LHCN-M2 (cell line): ENCODE results near the gene MAOA. TPM values are rescaled to one million over a fixed set of nuclear protein-coding genes. Genes with fewer than 3 reads are reported as not detected.
"Not testable (repeated sequence)": the region's sequence is repeated elsewhere in the genome, so short reads cannot be mapped to it uniquely, and the experiment has no call there.

Experiments
- DNase-seq: peaks from one replicate; pipeline ENCODE4 v3.0.0-alpha.2; 2012; ENCODE audit warnings: low read depth
- polyA plus RNA-seq: library from polyadenylated mRNA; unstranded; fragments of >200 nt; gene quantifications from one replicate; pipeline ENCODE4 v1.2.1, GENCODE V29; 2012; ENCODE audit warnings: missing spikeins
- total RNA-seq: library from RNA; depleted of rRNA; stranded (reverse); fragments of >200 nt; gene quantifications from 2 replicates; pipeline ENCODE4 v1.2.3, GENCODE V29; 2014; rRNA removed

Gene MAOA
- 4.6 and 5.0 TPM in 2 replicates for total RNA-seq
- polyA plus RNA-seq, result 2.5 TPM

DNA sequence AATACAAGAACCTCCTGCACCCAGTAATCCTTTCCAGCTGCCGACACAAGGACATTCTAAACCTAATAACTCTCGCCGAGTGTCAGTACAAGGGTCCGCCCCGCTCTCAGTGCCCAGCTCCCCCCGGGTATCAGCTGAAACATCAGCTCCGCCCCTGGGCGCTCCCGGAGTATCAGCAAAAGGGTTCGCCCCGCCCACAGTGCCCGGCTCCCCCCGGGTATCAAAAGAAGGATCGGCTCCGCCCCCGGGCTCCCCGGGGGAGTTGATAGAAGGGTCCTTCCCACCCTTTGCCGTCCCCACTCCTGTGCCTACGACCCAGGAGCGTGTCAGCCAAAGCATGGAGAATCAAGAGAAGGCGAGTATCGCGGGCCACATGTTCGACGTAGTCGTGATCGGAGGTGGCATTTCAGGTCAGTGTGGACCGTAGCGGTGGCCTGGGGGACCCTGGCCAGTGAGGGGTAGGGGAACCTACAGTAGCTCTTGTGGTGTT is at the start of gene MAOA:
MAOA (plus strand) TSS at position 295 of the 490 bp plus-strand sequence; CDS start at position 338, 43 bp downstream.
- peak; percentile 19 for DNase-seq

DNA sequence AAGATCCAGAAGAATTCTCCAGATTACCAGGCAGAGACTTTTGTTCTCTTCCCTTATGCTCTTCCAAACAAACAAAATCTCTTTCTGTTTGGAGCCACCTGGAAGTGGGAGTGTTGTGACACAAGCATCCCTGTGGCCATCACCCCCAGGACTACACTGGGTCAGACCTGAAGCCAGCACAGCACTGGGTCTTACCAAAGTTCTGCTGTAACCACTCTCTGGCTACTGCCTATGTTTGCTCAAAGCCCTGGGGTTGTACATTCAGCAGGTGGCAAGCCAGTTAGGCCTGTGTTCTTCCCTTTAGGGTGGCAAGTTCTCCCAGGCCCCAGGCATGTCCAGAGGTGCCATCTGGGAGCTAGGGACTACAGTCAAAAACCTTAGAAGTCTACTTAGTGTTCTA is 43.7 kb upstream of the MAOA start:
- DNase-seq, result no peak

DNA sequence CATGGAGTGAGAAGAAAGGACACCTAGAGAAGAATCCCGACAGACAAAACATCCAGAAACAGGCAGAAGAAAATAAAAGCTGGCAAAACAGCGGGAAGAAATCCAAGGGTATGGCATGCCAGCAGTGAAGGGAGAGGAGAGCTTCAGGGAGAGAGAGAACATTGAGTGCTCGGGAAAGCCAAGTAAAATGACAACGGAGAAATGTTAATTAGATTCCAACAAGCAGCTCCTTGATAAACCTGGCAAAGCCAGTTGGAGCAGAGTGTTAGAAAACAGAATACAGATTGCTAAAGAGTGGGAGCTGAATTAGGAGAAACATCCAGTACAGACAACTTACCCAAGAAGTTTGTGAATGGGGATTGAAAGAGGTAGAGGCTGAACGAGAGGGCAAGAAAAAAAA is 40.4 kb upstream of the MAOA start:
- DNase-seq, result no peak

DNA sequence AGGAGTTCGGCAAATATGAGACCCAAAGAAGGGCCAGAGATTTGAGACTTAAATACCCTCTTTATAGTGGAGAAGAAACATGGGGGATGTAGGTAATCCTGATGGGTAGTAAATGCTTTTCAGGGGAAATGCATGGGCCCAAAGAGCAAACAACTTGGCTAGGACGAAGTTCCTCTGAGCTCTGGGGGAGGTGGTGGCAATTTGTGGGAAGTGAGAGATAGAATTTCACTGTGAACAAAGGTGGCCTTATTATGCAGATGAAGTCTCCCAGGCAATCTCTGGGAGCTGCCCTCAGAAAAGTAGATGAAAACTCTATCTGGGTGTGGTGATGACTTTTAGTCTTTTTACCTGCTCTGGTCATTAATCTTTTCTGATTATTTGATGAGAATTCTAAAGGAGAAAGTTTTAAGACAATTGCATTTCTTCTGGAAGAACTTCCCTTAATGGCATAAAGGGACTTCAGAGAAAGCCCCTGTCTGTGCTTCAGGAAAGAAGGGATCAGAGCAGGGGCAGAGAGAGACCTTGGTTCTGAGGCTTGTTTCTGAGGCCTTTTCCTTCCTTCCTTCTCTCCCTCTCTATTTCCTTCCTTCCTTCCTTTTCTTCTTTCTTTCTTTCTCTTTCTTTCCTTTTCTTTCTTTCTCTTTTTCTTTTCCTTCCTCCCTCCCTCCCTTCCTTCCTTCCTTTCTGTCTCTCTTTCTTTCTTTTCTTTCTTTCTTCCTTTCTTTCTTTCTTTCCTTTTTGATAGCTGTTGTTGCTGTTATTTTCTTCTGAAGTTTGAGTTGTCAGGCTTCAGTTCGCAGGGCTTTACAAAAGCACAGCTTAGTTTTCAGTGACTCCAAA is 37.5 kb upstream of the MAOA start:
- no peak for DNase-seq

DNA sequence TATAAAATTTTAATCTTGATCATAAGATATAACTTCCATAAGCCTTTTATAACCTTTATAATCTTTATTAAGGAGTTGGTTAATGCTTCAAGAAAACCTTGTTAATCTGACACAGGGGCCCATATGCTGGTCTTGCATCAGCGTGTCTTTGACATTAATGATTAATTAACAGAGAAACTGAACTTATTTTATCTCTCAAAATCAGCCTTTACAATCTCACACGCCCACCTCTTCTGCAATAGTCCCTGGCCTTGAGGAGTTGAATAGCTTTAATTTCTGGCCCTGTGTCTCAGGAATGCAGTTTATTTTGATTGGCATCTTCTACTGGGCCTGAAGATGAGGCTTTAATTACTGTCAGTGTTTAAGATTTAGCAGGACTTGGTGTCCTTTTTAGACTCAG is 36.2 kb upstream of the MAOA start:
- not testable (repeated sequence) for DNase-seq

DNA sequence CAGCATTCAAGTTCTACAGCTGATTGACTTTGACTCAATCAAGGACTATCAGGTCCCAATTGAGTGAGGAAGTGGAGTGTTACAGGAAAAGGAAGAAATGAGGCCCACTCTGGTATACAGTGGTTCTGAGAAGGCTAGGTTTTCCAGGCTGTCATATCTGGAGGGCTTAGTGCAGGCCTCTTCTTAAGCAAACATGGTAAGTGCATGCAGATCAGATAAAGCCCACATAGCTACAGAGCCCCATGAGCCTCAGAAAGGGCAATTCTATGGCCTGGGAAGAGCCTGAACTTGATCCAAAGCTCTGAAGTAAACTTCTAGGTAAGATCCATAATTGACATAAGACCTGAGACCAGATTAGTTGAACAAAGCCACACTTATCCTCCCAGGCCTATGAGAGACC is 29.0 kb upstream of the MAOA start:
- DNase-seq, result no peak

DNA sequence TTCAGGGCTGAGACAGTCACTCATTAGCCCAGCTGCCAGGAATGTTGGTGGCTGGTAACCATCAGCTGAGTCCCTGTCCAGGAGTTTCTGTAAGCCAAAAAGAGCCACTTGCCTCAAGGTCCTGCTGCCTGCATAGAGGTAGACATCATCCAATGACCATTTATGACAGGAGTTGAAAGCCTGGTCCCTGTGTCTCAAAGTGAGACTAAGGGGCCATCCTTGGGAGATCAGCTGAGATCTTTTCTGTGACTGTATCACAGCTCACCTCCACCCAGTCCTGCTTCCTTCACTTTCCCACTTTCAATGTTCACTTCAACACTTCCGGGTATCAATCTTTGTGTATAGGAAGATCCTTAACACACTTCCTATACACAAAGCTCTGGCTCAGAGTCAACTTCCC is 28.4 kb upstream of the MAOA start:
- no peak for DNase-seq

DNA sequence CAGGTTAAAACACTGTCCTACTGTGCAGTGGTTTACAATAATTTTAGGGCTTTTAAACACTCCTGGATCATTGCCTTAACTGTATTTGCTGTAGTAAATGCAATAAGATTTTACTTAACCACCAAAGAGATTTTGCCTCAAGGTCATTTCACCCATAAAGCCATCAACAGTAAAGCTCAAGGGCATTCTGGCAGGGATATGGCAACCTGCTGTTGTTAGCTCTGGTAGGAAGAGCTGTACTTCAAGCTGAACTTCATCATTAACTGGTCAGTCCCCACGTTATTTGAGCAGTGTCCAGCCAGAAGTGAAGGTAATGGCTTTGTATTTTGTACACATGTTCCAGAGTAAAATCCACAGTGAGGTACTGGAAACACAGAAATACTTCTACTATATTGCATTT is 26.9 kb upstream of the MAOA start:
- no peak for DNase-seq

DNA sequence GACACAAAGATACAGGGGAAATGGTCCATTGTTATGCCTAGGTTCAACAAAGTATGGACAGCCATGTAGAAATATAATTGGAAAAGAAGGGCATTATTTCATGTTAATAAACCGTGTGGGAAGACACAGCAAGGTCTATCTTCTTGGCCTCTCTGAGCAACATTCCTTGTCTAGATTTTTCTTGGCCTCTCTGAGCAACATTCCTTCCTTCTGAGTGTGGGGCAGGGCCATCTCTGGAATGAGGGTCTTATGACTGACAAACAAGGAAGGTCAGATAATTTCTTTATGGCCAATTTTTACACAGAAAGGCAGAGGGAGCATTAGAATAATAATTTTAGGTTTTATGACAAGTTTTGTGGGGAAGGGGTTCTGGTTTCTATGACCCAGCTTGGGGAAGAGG is 24.3 kb upstream of the MAOA start:
- no peak for DNase-seq

DNA sequence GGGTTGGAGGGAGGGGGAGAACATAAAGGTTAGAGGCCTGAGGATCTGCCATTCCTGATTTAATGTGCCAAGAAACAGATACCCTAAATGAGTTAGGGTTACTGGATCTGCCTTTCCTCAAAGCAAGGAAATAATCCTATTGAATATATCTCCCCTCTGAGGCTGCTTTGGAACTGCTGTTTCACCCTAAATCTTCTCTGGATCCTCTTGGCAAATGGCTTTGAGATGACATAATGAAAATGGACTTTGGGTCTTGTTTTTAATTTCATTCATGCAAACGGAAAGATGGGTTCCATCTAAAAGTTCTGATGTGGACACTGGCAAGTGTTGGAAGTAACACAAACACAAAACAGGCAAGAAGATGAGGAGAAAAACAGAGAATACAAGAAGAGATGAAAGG is 23.0 kb upstream of the MAOA start:
- no peak for DNase-seq

DNA sequence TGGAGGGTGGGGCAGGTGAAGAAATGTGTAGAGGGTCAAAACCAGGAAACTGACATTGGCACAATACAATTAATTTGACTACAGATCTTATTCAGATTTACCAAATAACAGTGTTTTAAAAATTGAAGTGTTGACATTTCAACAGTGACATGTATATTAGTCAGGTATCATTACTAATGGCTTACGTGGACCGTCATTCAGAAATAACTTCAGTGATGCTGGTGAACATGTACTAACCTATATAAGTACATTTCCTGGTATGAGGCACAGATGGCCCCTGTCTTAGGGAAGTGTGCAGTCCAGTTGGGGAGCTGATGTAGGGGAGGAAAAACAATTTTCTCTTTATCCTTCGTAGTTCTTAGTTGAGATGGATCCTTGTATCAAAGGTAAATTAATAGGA is 22.3 kb upstream of the MAOA start:
- no peak for DNase-seq

DNA sequence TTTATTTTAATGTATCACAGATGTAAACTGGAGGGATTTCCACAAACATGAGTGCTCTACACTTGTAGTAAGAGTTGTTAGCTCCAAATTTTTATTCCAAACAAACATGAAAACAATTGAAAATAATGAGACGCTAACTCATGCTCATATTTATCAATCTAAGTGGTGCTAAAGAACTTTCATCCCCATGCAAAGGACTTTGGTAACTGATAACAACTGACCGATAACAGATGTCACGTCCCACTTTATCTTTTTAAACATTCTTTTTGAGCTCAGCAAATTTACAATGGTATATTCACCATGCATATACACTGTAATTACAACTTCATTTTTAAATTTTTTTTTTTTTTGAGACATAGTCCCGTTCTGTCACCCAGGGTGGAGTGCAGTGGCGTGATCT is 15.6 kb upstream of the MAOA start:
- no peak for DNase-seq

DNA sequence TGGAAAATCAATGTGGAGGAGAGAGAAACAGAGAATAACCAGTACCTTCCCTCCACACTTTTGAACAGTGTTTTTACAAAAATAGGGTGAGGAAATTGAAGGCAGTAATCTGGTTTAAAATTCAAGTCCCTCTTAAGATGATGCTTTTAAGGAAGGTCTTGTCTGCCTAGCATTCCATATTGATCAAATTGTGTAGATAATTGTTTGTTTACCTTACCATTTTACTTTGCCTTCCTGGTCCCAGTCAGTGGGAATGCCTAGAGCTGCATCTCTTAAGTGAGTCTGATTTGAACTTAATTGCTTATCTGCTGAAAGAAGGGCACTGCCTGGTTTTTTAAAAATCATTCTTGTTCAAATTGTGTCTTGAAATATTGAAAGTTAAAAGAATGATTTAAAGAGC is 14.4 kb upstream of the MAOA start:
- DNase-seq, result no peak

DNA sequence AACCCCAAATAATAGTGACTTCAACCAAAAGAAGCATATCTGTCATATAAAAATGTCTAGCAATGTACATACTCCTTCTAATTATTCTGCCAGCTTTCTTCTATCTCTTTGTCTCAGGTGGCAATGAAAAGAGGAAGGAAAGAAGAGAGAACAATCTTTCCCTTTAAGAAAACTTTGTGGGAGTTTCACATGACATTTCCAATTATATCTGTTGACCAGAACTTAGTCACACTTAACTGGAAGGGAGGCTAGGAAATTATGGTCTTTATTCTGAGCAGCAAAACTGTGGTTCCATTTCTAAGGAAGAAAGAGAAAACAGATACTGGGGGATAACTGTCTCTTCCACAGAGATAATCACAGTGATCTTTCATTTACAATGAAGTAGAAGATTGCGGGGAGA is 12.9 kb upstream of the MAOA start:
- DNase-seq, result no peak

DNA sequence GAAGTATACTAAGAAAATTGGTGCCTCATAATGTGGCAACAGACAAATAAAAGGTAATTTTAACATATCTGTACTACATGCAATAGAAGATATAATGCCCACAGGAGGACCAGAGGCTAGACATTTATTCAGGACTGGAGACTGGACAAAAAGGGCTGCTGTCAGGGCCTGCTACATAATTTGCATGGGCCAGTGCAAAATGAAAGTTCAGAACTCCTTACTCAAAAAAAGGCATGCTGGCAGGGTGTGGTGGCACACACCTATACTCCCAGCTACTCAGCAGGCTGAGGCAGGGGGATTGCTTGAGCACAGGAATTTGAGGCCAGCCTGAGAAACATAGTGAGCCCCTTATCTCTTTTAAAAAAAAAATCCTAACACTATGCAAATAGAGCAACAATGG is 12.4 kb upstream of the MAOA start:
- no peak for DNase-seq

DNA sequence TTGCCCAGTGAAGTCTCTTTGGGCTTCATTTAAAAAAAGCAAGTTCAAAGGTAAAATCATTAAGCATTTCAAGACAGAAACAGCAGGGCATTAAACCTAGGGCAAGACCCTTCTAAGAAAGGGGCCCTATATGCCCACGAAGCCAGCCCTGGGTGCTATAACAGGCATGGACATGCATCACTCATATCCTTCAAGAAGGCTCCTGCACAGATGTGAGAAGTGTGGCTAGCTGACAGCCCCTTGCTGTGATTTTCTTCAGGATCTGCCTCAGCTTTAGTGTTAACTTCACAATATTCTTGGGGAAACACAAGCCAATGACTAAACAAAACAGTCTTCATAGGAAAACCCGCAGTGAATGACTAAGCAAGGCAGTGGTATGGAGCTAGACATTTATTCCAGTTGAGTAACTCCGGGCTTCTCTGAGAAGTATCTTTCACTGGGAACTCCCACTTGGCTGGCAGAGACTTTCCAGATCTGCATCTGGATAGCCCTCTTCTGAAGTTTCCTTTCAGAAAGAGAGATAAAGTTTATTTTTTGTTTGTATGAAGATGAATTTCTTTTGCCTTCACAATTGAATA is 11.9 kb upstream of the MAOA start:
- DNase-seq, result peak; percentile 81

DNA sequence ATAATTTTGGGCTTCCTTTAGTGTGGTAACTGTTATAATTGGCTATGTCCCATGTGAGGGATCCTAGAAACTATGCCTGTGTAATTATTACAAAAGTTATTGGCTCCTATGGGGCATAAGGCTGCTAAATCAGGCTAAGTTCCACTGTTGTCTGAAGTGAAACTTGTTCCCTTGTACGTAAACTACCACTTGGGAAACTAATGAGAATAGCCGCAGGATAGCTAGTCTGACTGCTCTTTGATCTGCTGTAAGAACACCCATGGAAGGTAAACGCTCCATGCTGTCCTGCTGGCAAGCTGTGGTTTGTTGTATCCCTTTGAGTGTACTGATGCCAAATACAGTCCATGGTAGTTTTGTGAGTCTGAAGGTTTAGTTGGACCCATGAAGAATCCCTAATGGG is 9.3 kb upstream of the MAOA start:
- DNase-seq, result no peak

DNA sequence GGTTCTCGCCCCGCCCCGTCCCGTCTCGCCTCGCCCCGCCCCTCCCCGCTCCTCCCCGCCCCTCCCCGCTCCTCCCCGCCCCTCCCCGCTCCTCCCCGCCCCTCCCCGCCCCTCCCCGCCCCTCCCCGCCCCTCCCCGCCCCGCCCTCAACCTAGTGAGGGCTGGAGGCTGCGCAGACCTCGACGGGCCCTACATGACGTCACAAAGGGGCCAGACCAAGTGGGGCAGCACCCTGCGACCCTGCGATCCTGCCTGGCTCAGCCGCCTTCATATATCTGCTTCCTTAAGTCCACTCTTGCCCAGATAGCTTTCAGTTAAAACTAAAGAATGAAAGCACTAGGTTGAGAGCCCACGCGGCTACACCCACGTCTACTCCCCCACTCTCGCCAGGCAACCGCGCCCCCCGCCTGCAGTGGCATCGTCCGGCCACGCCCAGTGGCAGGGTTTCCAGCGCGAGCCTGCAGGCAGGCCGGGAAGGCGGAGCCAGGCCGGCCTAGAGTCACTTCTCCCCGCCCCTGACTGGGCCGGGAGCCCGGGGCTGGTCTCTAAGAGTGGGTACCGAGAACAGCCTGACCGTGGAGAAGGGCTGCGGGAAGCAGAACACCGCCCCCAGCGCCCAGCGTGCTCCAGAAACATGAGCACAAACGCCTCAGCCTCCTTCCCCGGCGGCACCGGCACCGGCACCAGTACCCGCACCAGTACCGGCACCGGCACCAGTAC is 1.5 kb upstream of the MAOA start:
- peak; percentile 88 for DNase-seq

DNA sequence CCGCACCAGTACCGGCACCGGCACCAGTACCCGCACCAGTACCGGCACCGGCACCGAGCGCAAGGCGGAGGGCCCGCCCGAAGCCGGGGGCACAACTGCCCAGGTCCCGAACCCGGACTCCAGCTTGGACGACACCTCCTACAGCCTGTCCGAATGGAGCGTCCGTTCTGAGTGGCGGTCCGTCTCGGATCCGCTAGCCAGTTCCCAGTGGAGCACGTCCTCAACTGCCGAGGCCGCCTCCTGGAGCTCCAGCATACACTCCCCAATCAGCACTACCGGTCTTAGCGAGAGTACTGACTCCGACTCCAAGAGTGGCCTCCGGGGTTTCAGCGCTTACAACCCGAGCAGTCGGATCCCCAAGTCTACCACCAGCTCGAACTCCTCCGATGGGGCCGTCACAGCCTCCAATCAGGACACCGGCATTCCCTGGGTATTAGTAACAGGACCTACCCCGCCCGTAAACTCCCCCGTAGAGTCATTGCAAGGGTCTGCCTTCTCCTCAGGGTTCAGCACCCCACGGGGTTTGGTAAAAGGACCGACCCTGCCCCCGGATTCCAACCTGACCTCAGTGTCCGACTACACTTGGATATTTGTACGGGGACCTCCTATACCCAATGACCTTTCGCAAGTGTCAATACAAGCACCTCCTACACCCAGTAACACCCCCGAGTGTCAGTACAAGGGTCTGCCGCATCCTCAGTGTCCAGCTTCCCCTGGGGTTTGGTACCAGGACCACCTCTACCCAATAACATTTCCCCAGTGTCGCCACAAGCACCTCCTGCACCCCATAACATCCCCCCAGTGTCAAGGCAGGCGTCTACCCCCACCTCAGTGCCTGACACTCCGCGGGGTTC is 721 bp upstream of the MAOA start:
- DNase-seq, result peak; percentile 45

DNA sequence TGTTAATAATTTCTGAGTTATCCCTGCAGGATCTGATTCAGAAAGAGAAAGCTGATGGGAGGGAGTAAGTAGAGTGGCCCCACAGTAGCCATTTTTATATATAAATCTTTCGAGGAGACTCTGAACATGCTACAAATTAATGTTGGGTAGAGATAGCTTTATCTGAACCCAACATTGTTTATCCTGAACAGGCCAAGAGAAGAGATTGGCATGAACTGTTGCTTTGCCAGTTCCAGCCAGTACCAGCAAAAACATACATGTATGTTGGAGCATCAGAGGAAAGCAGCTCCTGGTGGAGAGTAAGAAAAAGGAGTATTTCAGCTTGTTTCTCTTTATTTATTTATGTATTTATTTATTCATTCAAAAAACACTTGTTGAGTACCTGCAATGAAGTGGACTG is 1.6 kb downstream of the MAOA start:
- DNase-seq, result no peak

DNA sequence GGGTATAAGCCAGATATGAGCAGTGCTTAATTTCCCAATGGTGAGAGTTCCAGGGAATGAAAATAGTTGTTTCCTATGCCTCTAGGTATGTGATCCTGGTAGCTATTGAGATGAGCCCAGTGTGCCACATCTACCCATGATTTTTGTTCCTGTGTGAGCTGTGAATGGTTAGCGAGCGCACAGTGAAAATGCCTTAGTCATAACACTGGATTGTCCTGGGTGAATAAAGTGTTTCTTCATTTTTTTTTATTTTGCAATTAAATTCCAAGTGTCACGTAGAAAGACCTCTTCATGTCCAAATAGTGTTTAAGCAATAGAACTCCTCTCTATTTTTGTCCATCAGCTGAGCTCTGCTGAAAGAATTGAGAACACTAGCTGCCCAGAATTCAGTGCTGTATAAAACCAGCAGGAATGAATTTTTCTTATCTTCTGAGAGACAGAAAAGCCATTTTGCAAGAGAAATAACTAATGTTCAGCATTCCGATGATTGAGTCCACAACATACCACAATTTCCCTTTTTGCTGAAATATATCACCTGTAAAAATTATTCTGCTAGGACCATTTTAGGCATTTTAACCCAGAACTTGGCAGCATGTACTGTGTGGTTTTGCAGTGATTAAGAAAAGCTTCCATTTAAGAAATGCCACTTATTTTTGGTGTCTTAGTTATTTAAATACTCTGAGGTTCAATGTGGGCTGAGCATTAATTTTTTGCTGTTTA is 5.6 kb downstream of the MAOA start:
- DNase-seq, result no peak
